HL-60/S4 treated with retinoic acid at 250 ng/mL for 4 days and 3 days (cell line): Measurements from ENCODE around the gene UCP1.

Source experiments
- in situ Hi-C: fragments of 300-500 bp; cut with MboI; formaldehyde crosslinking; loops from 2 replicates; pipeline ENCODE4 v1.7.0; 2022; ENCODE audit warnings: low sequenced_read_pairs

Gene UCP1

GRCh38 chr4:140568507-140569306, at the start of gene UCP1:
TSS of gene UCP1 (minus strand) at chr4:140568961. CDS start at chr4:140568729, 232 bp downstream.
- in situ Hi-C loops: no loop called here

- in situ Hi-C loops: no loop called here
Measured at GRCh38 chr4:140617499-140618248, 48.9 kb upstream of the UCP1 start.

GRCh38 chr4:140615451-140615850, 46.7 kb upstream of the UCP1 start:
- in situ Hi-C loops: no loop called here

- in situ Hi-C loops: no loop called here
Measured at GRCh38 chr4:140612357-140612756, 43.6 kb upstream of the UCP1 start.

- in situ Hi-C loops: no loop called here
Measured at GRCh38 chr4:140611854-140612253, 43.1 kb upstream of the UCP1 start.

- in situ Hi-C loops: no loop called here
Measured at GRCh38 chr4:140609548-140610425, 41.0 kb upstream of the UCP1 start.

- in situ Hi-C loops: no loop called here
Measured at GRCh38 chr4:140607852-140608251, 39.1 kb upstream of the UCP1 start.

GRCh38 chr4:140604544-140604943, 35.8 kb upstream of the UCP1 start:
- in situ Hi-C loops: no loop called here

- in situ Hi-C loops: no loop called here
Measured at GRCh38 chr4:140603286-140603685, 34.5 kb upstream of the UCP1 start.

- in situ Hi-C loops: no loop called here
Measured at GRCh38 chr4:140602714-140603113, 34.0 kb upstream of the UCP1 start.

GRCh38 chr4:140600408-140600807, 31.6 kb upstream of the UCP1 start:
- in situ Hi-C loops: no loop called here

GRCh38 chr4:140595065-140595464, 26.3 kb upstream of the UCP1 start:
- in situ Hi-C loops: no loop called here

GRCh38 chr4:140584439-140584838, 15.7 kb upstream of the UCP1 start:
- in situ Hi-C loops: no loop called here

- in situ Hi-C loops: no loop called here
Measured at GRCh38 chr4:140581078-140581477, 12.3 kb upstream of the UCP1 start.

GRCh38 chr4:140579278-140579677, 10.5 kb upstream of the UCP1 start:
- in situ Hi-C loops: no loop called here

GRCh38 chr4:140575489-140575888, 6.7 kb upstream of the UCP1 start:
- in situ Hi-C loops: no loop called here

GRCh38 chr4:140571620-140572019, 2.9 kb upstream of the UCP1 start:
- in situ Hi-C loops: no loop called here

GRCh38 chr4:140569307-140569638, 512 bp upstream of the UCP1 start:
- in situ Hi-C loops: no loop called here

- in situ Hi-C loops: no loop called here
Measured at GRCh38 chr4:140559696-140560095, 9.1 kb downstream of the UCP1 start.

GRCh38 chr4:140557831-140558435, 10.8 kb downstream of the UCP1 start:
- in situ Hi-C loops: no loop called here
